Activated B cell treated with CpG ODN at 0.5 μM for 24 hours (primary cell): ENCODE data around the gene CTSD. TPM values are rescaled to one million over a fixed set of nuclear protein-coding genes. Genes with fewer than 3 reads are reported as not detected.

ENCODE experiments used
- ATAC-seq: fragments of 200-7000 bp; cut with Tn5 transposase; one replicate; pipeline ENCODE4 v1.10.0; 2021; ENCODE audit warnings: low read depth, mild to moderate bottlenecking, moderate library complexity
- CTCF ChIA-PET: fragments of 350-600 bp; sonication (Branson Sonifier 250); formaldehyde crosslinking; loops from one replicate; lab custom pipeline; 2021; ENCODE audit warnings: antibody characterized with exemption; lab: Charles Lee
- POLR2A ChIA-PET: fragments of 350-600 bp; sonication (Branson Sonifier 250); formaldehyde crosslinking; loops from one replicate; lab custom pipeline; 2021; ENCODE audit warnings: antibody characterized with exemption; lab: Charles Lee
- DNase-seq: peaks from one replicate; pipeline ENCODE4 v3.0.0; 2022
- H3K27ac Mint-ChIP-seq: one replicate; pipeline ENCODE4 v1.8.0; 2020; ENCODE audit warnings: mixed read lengths
- H3K27me3 Mint-ChIP-seq: one replicate; pipeline ENCODE4 v1.8.0; 2021; ENCODE audit warnings: mixed read lengths
- H3K36me3 Mint-ChIP-seq: one replicate; pipeline ENCODE4 v1.8.0; 2021; ENCODE audit warnings: low read depth, mixed read lengths
- H3K4me1 Mint-ChIP-seq: one replicate; pipeline ENCODE4 v1.8.0; 2021; ENCODE audit warnings: mixed read lengths
- H3K4me3 Mint-ChIP-seq: one replicate; pipeline ENCODE4 v1.8.0; 2020; ENCODE audit warnings: mild to moderate bottlenecking, mixed read lengths
- H3K9me3 Mint-ChIP-seq: one replicate; pipeline ENCODE4 v1.8.0; 2020; ENCODE audit warnings: mixed read lengths
- intact Hi-C: fragments of 100-400 bp; cut with micrococcal nuclease; formaldehyde crosslinking; loops from one replicate; pipeline ENCODE4 v1.15.1; 2024
- total RNA-seq: library from RNA; stranded (reverse); gene quantifications from 2 replicates; pipeline ENCODE4 v1.2.3, GENCODE V29; 2022
- TF ChIP-seq, protein P1 (sequence below): fragments of 200-600 bp; IDR thresholded peaks from one replicate; pipeline ENCODE4 v1.8.0; 2022; ENCODE audit warnings: antibody characterized with exemption, mild to moderate bottlenecking

Gene CTSD
- total RNA-seq, 1 donor from 2014 or later, result 33.2 TPM

DNA sequence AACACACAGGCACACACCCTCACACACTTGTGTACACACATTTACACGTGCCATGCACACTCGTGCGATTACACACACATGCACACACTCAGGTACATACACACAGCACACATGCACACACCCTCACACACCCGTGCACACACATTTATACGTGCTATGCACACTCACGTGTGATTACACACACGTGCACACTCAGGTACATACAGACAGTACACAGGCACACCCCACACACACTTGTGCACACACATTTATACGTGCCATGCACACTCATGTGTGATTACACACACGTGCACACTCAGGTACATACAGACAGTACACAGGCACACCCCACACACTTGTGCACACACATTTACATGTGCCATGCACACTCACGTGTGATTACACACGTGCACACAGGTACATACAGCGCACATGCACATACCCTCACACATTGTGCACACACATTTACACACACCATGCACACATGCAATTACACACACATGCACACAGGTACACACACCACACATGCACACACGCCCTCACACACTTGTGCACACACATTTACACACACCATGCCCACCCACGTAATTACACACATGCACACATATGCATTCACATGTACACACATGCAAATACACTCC lies 17.9 kb downstream of the CTSD start:
- TF ChIP-seq, protein P1, sequence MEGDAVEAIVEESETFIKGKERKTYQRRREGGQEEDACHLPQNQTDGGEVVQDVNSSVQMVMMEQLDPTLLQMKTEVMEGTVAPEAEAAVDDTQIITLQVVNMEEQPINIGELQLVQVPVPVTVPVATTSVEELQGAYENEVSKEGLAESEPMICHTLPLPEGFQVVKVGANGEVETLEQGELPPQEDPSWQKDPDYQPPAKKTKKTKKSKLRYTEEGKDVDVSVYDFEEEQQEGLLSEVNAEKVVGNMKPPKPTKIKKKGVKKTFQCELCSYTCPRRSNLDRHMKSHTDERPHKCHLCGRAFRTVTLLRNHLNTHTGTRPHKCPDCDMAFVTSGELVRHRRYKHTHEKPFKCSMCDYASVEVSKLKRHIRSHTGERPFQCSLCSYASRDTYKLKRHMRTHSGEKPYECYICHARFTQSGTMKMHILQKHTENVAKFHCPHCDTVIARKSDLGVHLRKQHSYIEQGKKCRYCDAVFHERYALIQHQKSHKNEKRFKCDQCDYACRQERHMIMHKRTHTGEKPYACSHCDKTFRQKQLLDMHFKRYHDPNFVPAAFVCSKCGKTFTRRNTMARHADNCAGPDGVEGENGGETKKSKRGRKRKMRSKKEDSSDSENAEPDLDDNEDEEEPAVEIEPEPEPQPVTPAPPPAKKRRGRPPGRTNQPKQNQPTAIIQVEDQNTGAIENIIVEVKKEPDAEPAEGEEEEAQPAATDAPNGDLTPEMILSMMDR, result no peak
- no peaks in the 10 kb centered on the region for H3K36me3 Mint-ChIP-seq
- intact Hi-C loops, result no loop called here
- H3K4me3 Mint-ChIP-seq, result no peak overlapping the region
- ATAC-seq (no peak), DNase-seq (no peak)
- H3K27me3 Mint-ChIP-seq, result peaks cover 15% of the 10 kb centered on the region
- ChIA-PET CTCF (no interaction called here), POLR2A (interaction anchor here (0.5 kb wide), 1 partner anchor 212 kb away, joined by 3 read pairs; no protein-coding TSS in a partner anchor)
- peaks cover 4% of the 10 kb centered on the region for H3K9me3 Mint-ChIP-seq
- H3K27ac Mint-ChIP-seq, result no peak overlapping the region
- H3K4me1 Mint-ChIP-seq, result peaks cover 8% of the 10 kb centered on the region

DNA sequence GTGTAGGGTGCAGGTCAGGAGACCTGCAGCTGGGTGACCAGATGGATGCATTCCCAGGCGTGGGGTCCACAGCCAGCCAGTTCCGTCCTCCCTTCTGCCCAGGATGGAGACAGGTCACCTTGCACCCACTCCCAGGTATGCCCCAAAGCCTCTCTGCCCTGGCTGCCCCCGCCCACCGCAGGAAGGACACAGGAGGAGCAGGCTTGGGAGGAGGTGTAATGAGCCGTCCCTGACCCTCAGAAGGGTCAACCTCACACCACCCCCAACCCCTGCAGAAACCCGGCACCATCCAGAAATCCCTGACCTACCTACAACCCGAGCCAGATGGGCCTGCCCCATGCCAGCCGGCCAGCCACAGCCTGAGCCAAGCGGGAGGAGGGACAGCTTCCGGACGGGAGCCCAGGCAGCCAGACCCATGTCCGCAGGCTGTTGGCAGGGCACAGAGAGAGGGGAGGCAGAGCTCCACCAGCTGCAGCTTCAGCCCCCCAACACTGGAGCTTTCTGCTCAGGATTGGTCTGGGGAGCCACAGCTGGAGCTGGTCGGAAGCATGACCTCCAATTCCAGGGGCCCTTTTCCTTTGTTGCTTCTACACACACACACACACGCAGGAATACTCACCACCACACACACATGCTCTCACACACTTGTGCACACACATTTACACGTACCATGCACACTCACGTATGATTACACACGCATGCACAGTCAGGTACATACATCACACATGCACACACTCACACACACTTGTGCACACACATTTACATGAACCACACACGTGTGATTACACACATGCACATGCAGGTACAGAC lies 18.6 kb downstream of the CTSD start:
- intact Hi-C loops, result no loop called here
- TF ChIP-seq, protein P1, result no peak
- peaks cover 10% of the 10 kb centered on the region for H3K27me3 Mint-ChIP-seq
- ChIA-PET POLR2A (no interaction called here), CTCF (no interaction called here)
- H3K4me3 Mint-ChIP-seq, result no peak overlapping the region
- peaks cover 4% of the 10 kb centered on the region for H3K4me1 Mint-ChIP-seq
- H3K9me3 Mint-ChIP-seq, result peaks cover 4% of the 10 kb centered on the region
- H3K36me3 Mint-ChIP-seq, result no peaks in the 10 kb centered on the region
- DNase-seq (peak; percentile 4), ATAC-seq (no peak)
- no peak overlapping the region for H3K27ac Mint-ChIP-seq

DNA sequence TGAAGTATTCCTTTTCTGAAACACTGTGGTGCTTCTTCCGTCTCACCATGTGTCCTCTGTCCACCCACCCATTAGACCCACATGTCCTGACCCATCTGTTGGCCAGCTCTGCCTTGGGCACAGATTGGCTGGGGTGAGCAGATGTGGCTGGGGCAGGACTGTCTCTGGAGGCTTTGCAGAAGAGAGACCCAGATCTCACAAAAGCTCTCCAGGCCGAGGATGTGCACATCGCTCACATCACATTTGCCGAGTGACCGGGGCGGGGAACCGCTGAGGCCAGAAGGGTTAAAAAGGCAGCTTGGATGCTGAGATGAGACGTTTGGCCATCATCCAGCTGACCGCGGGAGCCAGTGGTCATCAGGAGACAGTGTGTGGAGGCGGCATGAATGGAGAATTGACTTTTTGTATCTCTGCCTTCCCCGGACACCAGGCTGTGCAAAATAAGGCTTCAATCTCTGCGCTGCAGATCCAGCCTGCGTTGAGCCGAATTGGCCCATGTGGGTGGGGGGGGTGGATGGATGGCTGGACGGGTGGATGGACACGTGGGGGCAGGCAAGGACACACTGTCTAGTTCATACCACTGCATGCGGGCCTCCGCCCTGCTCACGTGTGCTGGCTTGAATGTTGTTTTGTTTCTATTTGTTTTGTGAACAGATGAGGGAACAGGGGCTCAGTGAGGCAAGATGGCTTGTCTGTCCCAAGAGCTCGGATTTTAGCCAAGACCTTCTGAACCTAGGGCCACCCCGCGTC lies 19.4 kb downstream of the CTSD start:
- POLR2A ChIA-PET, result no interaction called here
- H3K27ac Mint-ChIP-seq, result no peak overlapping the region
- CTCF ChIA-PET, result no interaction called here

DNA sequence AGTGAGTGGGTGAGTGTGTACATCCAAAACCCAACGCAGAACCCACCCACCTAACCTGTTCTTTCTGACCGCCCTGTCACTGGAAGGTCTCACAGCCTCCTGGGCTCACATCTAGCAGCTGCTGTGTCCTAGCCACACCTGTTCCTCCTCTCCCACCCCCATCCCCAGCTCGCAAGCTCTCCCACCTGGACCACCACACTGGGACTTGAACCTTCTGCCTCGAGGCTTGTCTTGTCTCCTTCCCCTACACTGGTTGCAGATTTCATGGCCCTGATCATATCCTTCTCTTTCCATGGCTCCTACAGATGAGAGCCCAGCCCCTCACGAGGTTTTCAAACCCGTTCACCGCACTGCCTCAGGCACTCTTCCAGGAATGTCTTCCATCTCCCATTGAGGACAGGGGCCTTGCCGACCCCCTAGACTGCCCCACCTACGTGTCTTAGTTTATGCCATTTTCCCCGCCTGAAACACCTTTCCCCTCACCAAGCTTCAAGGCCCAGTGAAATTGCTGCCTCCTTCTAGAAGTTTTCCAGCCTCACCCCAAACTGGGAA lies 20.1 kb downstream of the CTSD start:
- peaks cover 2% of the 10 kb centered on the region for H3K27me3 Mint-ChIP-seq
- CTCF ChIA-PET, result no interaction called here
- POLR2A ChIA-PET, result no interaction called here

More for the DNA sequence above, 19.4 kb downstream of the CTSD start:
- peaks cover 4% of the 10 kb centered on the region for H3K9me3 Mint-ChIP-seq
- peaks cover 2% of the 10 kb centered on the region for H3K27me3 Mint-ChIP-seq
- ATAC-seq (no peak), DNase-seq (peak; percentile 6)
- H3K4me3 Mint-ChIP-seq, result no peak overlapping the region
- TF ChIP-seq, protein P1, result no peak
- intact Hi-C loops, result no loop called here
- H3K4me1 Mint-ChIP-seq, result no peaks in the 10 kb centered on the region
- H3K36me3 Mint-ChIP-seq, result no peaks in the 10 kb centered on the region

More for the DNA sequence above, 20.1 kb downstream of the CTSD start:
- peaks cover 4% of the 10 kb centered on the region for H3K9me3 Mint-ChIP-seq
- H3K4me3 Mint-ChIP-seq, result no peak overlapping the region
- H3K36me3 Mint-ChIP-seq, result no peaks in the 10 kb centered on the region
- TF ChIP-seq, protein P1, result no peak
- DNase-seq (no peak), ATAC-seq (no peak)
- H3K27ac Mint-ChIP-seq, result no peak overlapping the region
- intact Hi-C loops, result no loop called here
- no peaks in the 10 kb centered on the region for H3K4me1 Mint-ChIP-seq
